IMR-90 (cell line): ENCODE data around the gene RPS6KA4. TPM values are rescaled to one million over a fixed set of nuclear protein-coding genes. Genes with fewer than 3 reads are reported as not detected.

Source experiments
- ATAC-seq: fragments of 200-7000 bp; cut with Tn5 transposase; 2 replicates; pipeline ENCODE4 v1.9.1; 2020; ENCODE audit warnings: low read depth, mild to moderate bottlenecking, moderate library complexity
- BruUV-seq: library from RNA; stranded (reverse); fragments of 400-500 nt; replicated peaks from 2 replicates; lab custom pipeline; 2021; lab: Mats Ljungman, UMichigan
- CTCF ChIA-PET: fragments of 300-600 bp; formaldehyde crosslinking; extraction: SDS; loops from one replicate; lab custom pipeline; 2021; ENCODE audit warnings: antibody characterized with exemption; lab: Yijun Ruan, JAX
- POLR2A ChIA-PET: fragments of 300-600 bp; sonication (Branson Sonifier 250); formaldehyde crosslinking; loops from one replicate; lab custom pipeline; 2022; ENCODE audit warnings: antibody characterized with exemption; ENCODE audit not compliant: unreplicated experiment; lab: Charles Lee
- DNase-seq: peaks from one replicate; pipeline ENCODE4 v3.0.0; 2013
- H2AFZ ChIP-seq: replicated peaks from 2 replicates; pipeline ENCODE3; 2013; ENCODE audit warnings: low read length, mild to moderate bottlenecking; ENCODE audit not compliant: poor library complexity
- H2AK5ac ChIP-seq: 2 replicates; pipeline ENCODE4 v1.6.1; 2013; ENCODE audit warnings: low read depth, low read length, inconsistent platforms
- H2AK9ac ChIP-seq: replicated peaks from 2 replicates; pipeline ENCODE3; 2013; ENCODE audit warnings: mild to moderate bottlenecking, low read depth, low read length, moderate library complexity; ENCODE audit not compliant: poor library complexity
- H2BK120ac ChIP-seq: 2 replicates; pipeline ENCODE4 v1.6.1; 2013; ENCODE audit warnings: low read depth, low read length, inconsistent platforms
- H2BK15ac ChIP-seq: 3 replicates; pipeline ENCODE4 v1.6.1; 2013; ENCODE audit warnings: low read depth, low read length, inconsistent platforms
- H2BK20ac ChIP-seq: 2 replicates; pipeline ENCODE4 v1.6.1; 2013; ENCODE audit warnings: low read depth, mild to moderate bottlenecking, inconsistent platforms, low read length, moderate library complexity
- H2BK5ac ChIP-seq: 2 replicates; pipeline ENCODE4 v1.6.1; 2013; ENCODE audit warnings: mild to moderate bottlenecking, low read depth, low read length, inconsistent platforms; ENCODE audit not compliant: poor library complexity, severe bottlenecking
- H3K14ac ChIP-seq: replicated peaks from 2 replicates; pipeline ENCODE4 v1.6.1; 2013; ENCODE audit warnings: low read depth, low read length, inconsistent platforms
- H3K18ac ChIP-seq: 2 replicates; pipeline ENCODE4 v1.6.1; 2013; ENCODE audit warnings: low read depth, low read length, control low read depth
- H3K23ac ChIP-seq: 2 replicates; pipeline ENCODE4 v1.6.1; 2013; ENCODE audit warnings: low read depth, low read length, inconsistent platforms
- H3K27ac ChIP-seq: 2 replicates; pipeline ENCODE4 v1.5.1; 2013; ENCODE audit warnings: mild to moderate bottlenecking, control low read depth, low read length; ENCODE audit not compliant: insufficient read depth
- H3K27me3 ChIP-seq: 2 replicates; pipeline ENCODE4 v1.6.1; 2013; ENCODE audit warnings: low read length; ENCODE audit not compliant: control insufficient read depth, insufficient read depth
- H3K36me3 ChIP-seq: 2 replicates; pipeline ENCODE4 v1.6.1; 2013; ENCODE audit warnings: low read length, mixed read lengths; ENCODE audit not compliant: control insufficient read depth, insufficient read depth
- H3K4ac ChIP-seq: 2 replicates; pipeline ENCODE4 v1.6.1; 2013; ENCODE audit warnings: low read depth, low read length, inconsistent platforms
- H3K4me1 ChIP-seq: 2 replicates; pipeline ENCODE4 v1.6.1; 2013; ENCODE audit warnings: low read length, mixed read lengths; ENCODE audit not compliant: control insufficient read depth, insufficient read depth
- H3K4me2 ChIP-seq: 2 replicates; pipeline ENCODE4 v1.6.1; 2013; ENCODE audit warnings: low read depth, mild to moderate bottlenecking, control low read depth, low read length, moderate library complexity
- H3K4me3 ChIP-seq: 2 replicates; pipeline ENCODE4 v1.5.1; 2013; ENCODE audit warnings: low read depth, mild to moderate bottlenecking, control low read depth, low read length, moderate library complexity; ENCODE audit not compliant: insufficient read depth
- H3K56ac ChIP-seq: 2 replicates; pipeline ENCODE4 v1.6.1; 2013; ENCODE audit warnings: low read length, inconsistent platforms; ENCODE audit not compliant: insufficient read depth; ENCODE audit errors: extremely low read depth
- H3K79me1 ChIP-seq, 2 experiments: 2 replicates each; pipeline ENCODE4 v1.6.1; 2013; ENCODE audit warnings: low read length in 2 of 2, inconsistent platforms in 1 of 2, low read depth in 1 of 2
- H3K9ac ChIP-seq: 2 replicates; pipeline ENCODE4 v1.6.1; 2013; ENCODE audit warnings: low read depth, low read length, control low read depth
- H3K9me1 ChIP-seq: 2 replicates; pipeline ENCODE4 v1.6.1; 2013; ENCODE audit warnings: low read length, inconsistent platforms; ENCODE audit not compliant: insufficient read depth
- H3K9me3 ChIP-seq: 2 replicates; pipeline ENCODE4 v1.6.1; 2013; ENCODE audit warnings: low read length; ENCODE audit not compliant: control insufficient read depth, insufficient read depth
- H4K20me1 ChIP-seq: 2 replicates; pipeline ENCODE4 v1.6.1; 2013; ENCODE audit warnings: low read length, inconsistent platforms; ENCODE audit not compliant: insufficient read depth
- H4K5ac ChIP-seq: 2 replicates; pipeline ENCODE4 v1.6.1; 2013; ENCODE audit warnings: mild to moderate bottlenecking, low read depth, low read length, control low read depth
- H4K8ac ChIP-seq, 2 experiments: 2 replicates each; pipeline ENCODE4 v1.6.1; 2013; ENCODE audit warnings: low read depth in 2 of 2, low read length in 2 of 2, control low read depth in 1 of 2, inconsistent platforms in 1 of 2
- H4K91ac ChIP-seq: 2 replicates; pipeline ENCODE4 v1.6.1; 2013; ENCODE audit warnings: low read depth, low read length, inconsistent platforms; ENCODE audit not compliant: insufficient read depth
- BHLHE40 ChIP-seq: fragments of 150-350 bp; IDR thresholded peaks from 2 replicates; pipeline ENCODE4 v1.6.1; 2016; ENCODE audit warnings: mild to moderate bottlenecking, low read depth, low read length
- POLR2A ChIP-seq: IDR thresholded peaks from 2 replicates; pipeline ENCODE4 v1.6.1; 2012; ENCODE audit warnings: mild to moderate bottlenecking, low read depth, low read length
- RAD21 ChIP-seq: IDR thresholded peaks from 2 replicates; pipeline ENCODE4 v1.6.1; 2012; ENCODE audit warnings: low read length, improper control_type of control experiment
- SMC3 ChIP-seq: fragments of 150-350 bp; IDR thresholded peaks from 2 replicates; pipeline ENCODE4 v1.6.1; 2016; ENCODE audit warnings: low read depth, mild to moderate bottlenecking, antibody characterized with exemption, low read length, moderate library complexity
- USF2 ChIP-seq: fragments of 150-350 bp; IDR thresholded peaks from 2 replicates; pipeline ENCODE4 v1.6.1; 2017; ENCODE audit warnings: mild to moderate bottlenecking, antibody characterized with exemption, low read length, low read depth
- WGBS, 2 experiments: methylation state at CpG; one replicate each; pipeline versions ENCODE4 v1.1.5 to v1.1.7; 2013; ENCODE audit warnings: missing lambda C conversion rate in 2 of 2; ENCODE audit not compliant: insufficient read length in 1 of 2; ENCODE audit errors: extremely low coverage in 2 of 2; 5-methylcytosine and 5-hydroxymethylcytosine counted together
- dilution Hi-C: fragments of 300-500 bp; cut with HindIII; formaldehyde crosslinking; loops from one replicate; pipeline ENCODE4 v1.14.3; 2018; ENCODE audit warnings: low sequenced_read_pairs; ENCODE audit not compliant: unreplicated experiment
- in situ Hi-C: fragments of 300-500 bp; cut with MboI; formaldehyde crosslinking; loops from 3 replicates; pipeline ENCODE4 v1.14.3; 2019; ENCODE audit warnings: low sequenced_read_pairs, inconsistent platforms, mixed read lengths
- intact Hi-C: fragments of 100-400 bp; cut with micrococcal nuclease; formaldehyde crosslinking; loops from 2 replicates; pipeline ENCODE4 v1.10.0; 2022
- polyA plus RNA-seq, 3 experiments: library from polyadenylated mRNA; depleted of rRNA; stranded (reverse); fragments of >200 nt; gene quantifications; 2 replicates each; pipeline ENCODE4 v1.2.3, GENCODE V29; 2012; ENCODE audit warnings: low replicate concordance in 1 of 3
- total RNA-seq: library from RNA; depleted of rRNA; stranded (reverse); fragments of >200 nt; gene quantifications from 2 replicates; pipeline ENCODE4 v1.2.3, GENCODE V29; 2012

Gene RPS6KA4
- total and polyA plus RNA-seq, 2 of the 4 experiments (the other 2 are of a cell fraction): 38.8 to 52.9 TPM

GRCh38 chr11:64339754-64340408, 19.1 kb upstream of the RPS6KA4 start, which contains the start of gene CCDC88B:
Gene CCDC88B, plus strand, starts transcription at chr11:64340204. Its CDS starts 63 bp downstream, at chr11:64340267.
- peaks cover 3% of the 10 kb centered on the region; the same call in 1 of the 2 replicates for H3K9me1 ChIP-seq
- no peaks in the 10 kb centered on the region for H3K79me1 ChIP-seq
- no peak within 1 kb of the TSS for H3K18ac ChIP-seq
- no peak within 1 kb of the TSS for H2AK5ac ChIP-seq
- in situ Hi-C loops: no loop called here
- H3K23ac ChIP-seq: no peak within 1 kb of the TSS
- H3K9ac ChIP-seq: no peak within 1 kb of the TSS
- no peak within 1 kb of the TSS for H2AK9ac ChIP-seq
- no peak for TF ChIP-seq POLR2A
- no peak for TF ChIP-seq SMC3
- TF ChIP-seq RAD21: no peak
- TF ChIP-seq BHLHE40: no peak
- TF ChIP-seq USF2: no peak
- H2BK120ac ChIP-seq: no peak within 1 kb of the TSS
- 84% methylated on average over 5 of the region's 16 CpGs; no CpG with 5 or more reads in 1 of the 2 experiments for WGBS, 2 experiments
- H3K14ac ChIP-seq: no peak within 1 kb of the TSS
- H3K56ac ChIP-seq: no peak within 1 kb of the TSS
- H2BK15ac ChIP-seq: no peak within 1 kb of the TSS
- no peak within 1 kb of the TSS for H2BK5ac ChIP-seq
- H3K36me3 ChIP-seq: no peaks in the 10 kb centered on the region
- H3K4ac ChIP-seq: no peak within 1 kb of the TSS; the same call in 1 of the 2 replicates
- ChIA-PET CTCF (no interaction called here), POLR2A (no interaction called here)
- no peak within 1 kb of the TSS for H3K4me2 ChIP-seq
- H3K9me3 ChIP-seq: no peaks in the 10 kb centered on the region
- no TSS peak for BruUV-seq
- intact Hi-C loops: no loop called here
- H4K8ac ChIP-seq: no peak within 1 kb of the TSS
- H4K5ac ChIP-seq: no peak within 1 kb of the TSS
- H4K20me1 ChIP-seq: 0 out of 2 replicates have a peak, but pooled peaks cover 3% of the 10 kb centered on the region
- peaks cover 9% of the 10 kb centered on the region; the same call in 1 of the 2 replicates for H3K27me3 ChIP-seq
- no peak within 1 kb of the TSS for H3K27ac ChIP-seq
- peaks cover 6% of the 10 kb centered on the region for H3K4me1 ChIP-seq
- no peak within 1 kb of the TSS for H4K91ac ChIP-seq
- dilution Hi-C loops: no loop called here
- no peak within 1 kb of the TSS for H3K4me3 ChIP-seq
- H2AFZ ChIP-seq: peak within 1 kb of the TSS; percentile 63
- DNase-seq (no peak), ATAC-seq (no peak)
- H2BK20ac ChIP-seq: no peak within 1 kb of the TSS
